Measurements from ENCODE around the gene RDH13. TPM values are rescaled to one million over a fixed set of nuclear protein-coding genes. Genes with fewer than 3 reads are reported as not detected.
A peak's percentile ranks its signal among the peaks of the same experiment; 100 is the strongest.

Gene RDH13
- total RNA-seq, 1 donor from 2014 or later: 12.0 TPM

- H3K27me3 Mint-ChIP-seq: peaks cover 72% of the 10 kb centered on the region
These were observed 18.7 kb upstream of the RDH13 start for GRCh38 chr19:55081770-55082019.

GRCh38 chr19:55080968-55081769, 18.2 kb upstream of the RDH13 start:
- H3K4me1 Mint-ChIP-seq (ENCODE audit: low read depth): peaks cover 4% of the 10 kb centered on the region
- peak overlapping the region; percentile 33 for H3K4me3 Mint-ChIP-seq (ENCODE audit: low read depth)
- H3K36me3 Mint-ChIP-seq (ENCODE audit: insufficient read depth): peaks cover 3% of the 10 kb centered on the region
- H3K27ac Mint-ChIP-seq: no peak overlapping the region
- H3K27me3 Mint-ChIP-seq: peaks cover 75% of the 10 kb centered on the region
- H3K9me3 Mint-ChIP-seq (ENCODE audit: low read depth): no peaks in the 10 kb centered on the region
- DNase-seq (ENCODE audit: low spot score, unreplicated experiment): peak; percentile 59
- TF ChIP-seq, protein P1, sequence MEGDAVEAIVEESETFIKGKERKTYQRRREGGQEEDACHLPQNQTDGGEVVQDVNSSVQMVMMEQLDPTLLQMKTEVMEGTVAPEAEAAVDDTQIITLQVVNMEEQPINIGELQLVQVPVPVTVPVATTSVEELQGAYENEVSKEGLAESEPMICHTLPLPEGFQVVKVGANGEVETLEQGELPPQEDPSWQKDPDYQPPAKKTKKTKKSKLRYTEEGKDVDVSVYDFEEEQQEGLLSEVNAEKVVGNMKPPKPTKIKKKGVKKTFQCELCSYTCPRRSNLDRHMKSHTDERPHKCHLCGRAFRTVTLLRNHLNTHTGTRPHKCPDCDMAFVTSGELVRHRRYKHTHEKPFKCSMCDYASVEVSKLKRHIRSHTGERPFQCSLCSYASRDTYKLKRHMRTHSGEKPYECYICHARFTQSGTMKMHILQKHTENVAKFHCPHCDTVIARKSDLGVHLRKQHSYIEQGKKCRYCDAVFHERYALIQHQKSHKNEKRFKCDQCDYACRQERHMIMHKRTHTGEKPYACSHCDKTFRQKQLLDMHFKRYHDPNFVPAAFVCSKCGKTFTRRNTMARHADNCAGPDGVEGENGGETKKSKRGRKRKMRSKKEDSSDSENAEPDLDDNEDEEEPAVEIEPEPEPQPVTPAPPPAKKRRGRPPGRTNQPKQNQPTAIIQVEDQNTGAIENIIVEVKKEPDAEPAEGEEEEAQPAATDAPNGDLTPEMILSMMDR (IDR thresholded peaks at IDR 0.05; ENCODE audit: unreplicated experiment): no peak

More at GRCh38 chr19:55081770-55082019, 18.7 kb upstream of the RDH13 start:
- Mint-ChIP-seq H3K4me1 (ENCODE audit: low read depth) (peaks cover 4% of the 10 kb centered on the region), H3K4me3 (ENCODE audit: low read depth) (no peak overlapping the region), H3K9me3 (ENCODE audit: low read depth) (no peaks in the 10 kb centered on the region), H3K27ac (no peak overlapping the region), H3K36me3 (ENCODE audit: insufficient read depth) (peaks cover 3% of the 10 kb centered on the region)
- DNase-seq (ENCODE audit: low spot score, unreplicated experiment): no peak
- TF ChIP-seq, protein P1 (IDR thresholded peaks at IDR 0.05; ENCODE audit: unreplicated experiment): no peak

DNA sequence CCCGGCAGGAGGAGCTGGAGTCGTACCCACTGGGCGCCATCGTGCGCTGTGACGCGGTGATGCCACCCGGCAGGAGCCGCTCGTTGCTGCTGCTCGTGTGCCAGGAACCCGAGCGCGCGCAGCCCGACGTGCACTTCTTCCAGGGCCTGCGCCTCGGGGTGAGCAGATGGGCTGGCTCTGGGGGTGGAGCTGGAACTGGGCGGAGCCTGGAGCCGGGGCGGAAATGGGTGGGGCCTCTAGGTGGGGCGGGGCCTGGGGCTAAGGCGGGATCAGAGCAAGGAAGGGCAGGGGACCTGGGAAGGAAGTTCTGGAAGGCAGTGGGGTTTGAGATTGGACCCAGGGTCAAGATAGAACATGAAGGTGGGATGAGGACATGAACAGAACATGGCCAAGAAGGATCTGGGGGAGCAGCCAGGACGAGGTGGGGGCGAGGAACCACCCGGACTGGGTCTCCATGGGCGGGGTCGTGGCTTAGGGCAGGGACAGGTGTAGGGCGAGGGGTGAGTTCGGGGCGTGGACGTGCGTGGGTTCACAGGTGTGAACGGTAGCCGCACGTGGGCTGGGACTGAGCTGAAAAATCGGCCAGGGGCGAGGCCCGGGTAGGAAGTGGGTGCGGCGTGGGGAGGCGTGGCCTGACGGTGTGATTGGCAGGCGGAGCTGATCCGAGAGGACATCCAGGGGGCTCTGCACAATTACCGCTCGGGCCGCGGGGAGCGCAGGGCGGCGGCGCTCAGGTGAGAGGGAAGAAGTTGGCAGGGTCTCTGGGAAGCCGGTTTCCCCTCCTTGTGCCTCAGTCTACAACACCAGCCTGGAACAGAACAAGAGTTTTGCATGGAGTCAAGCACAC, 17.4 kb upstream of the RDH13 start:
- Mint-ChIP-seq H3K27me3 (peaks cover 69% of the 10 kb centered on the region), H3K9me3 (ENCODE audit: low read depth) (no peaks in the 10 kb centered on the region), H3K4me1 (ENCODE audit: low read depth) (peaks cover 8% of the 10 kb centered on the region), H3K4me3 (ENCODE audit: low read depth) (peak overlapping the region; percentile 33), H3K36me3 (ENCODE audit: insufficient read depth) (peaks cover 3% of the 10 kb centered on the region), H3K27ac (no peak overlapping the region)
- TF ChIP-seq, protein P1 (IDR thresholded peaks at IDR 0.05; ENCODE audit: unreplicated experiment): no peak
- DNase-seq (ENCODE audit: low spot score, unreplicated experiment): no peak

GRCh38 chr19:55079400-55080038, 16.6 kb upstream of the RDH13 start:
- no peak for DNase-seq (ENCODE audit: low spot score, unreplicated experiment)
- H3K4me3 Mint-ChIP-seq (ENCODE audit: low read depth): no peak overlapping the region
- TF ChIP-seq, protein P1 (IDR thresholded peaks at IDR 0.05; ENCODE audit: unreplicated experiment): no peak
- H3K9me3 Mint-ChIP-seq (ENCODE audit: low read depth): no peaks in the 10 kb centered on the region
- H3K36me3 Mint-ChIP-seq (ENCODE audit: insufficient read depth): peaks cover 2% of the 10 kb centered on the region
- peaks cover 66% of the 10 kb centered on the region for H3K27me3 Mint-ChIP-seq
- H3K27ac Mint-ChIP-seq: no peak overlapping the region
- H3K4me1 Mint-ChIP-seq (ENCODE audit: low read depth): peaks cover 8% of the 10 kb centered on the region

DNA sequence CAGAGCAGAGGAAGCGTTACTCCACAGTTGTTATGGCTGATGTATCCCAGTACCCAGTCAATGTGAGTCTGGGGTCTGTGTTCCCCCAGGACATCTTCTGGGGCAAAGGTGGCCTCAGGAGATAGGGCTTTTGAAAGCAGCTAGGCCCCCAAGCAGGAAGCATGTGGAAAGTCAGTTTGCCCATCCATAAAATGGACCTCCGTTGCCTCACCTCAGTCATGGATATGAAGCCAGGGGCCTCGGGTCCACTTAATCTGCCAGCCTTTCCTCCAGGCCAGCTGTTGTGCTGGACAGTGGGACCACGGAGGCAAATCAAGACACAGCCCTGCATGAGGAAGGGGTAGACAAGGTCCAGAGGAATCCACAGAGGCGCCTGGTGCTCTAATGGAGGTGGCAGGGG, 16.0 kb upstream of the RDH13 start:
- peaks cover 2% of the 10 kb centered on the region for H3K36me3 Mint-ChIP-seq (ENCODE audit: insufficient read depth)
- H3K27me3 Mint-ChIP-seq: peaks cover 64% of the 10 kb centered on the region
- H3K4me3 Mint-ChIP-seq (ENCODE audit: low read depth): no peak overlapping the region
- no peak for DNase-seq (ENCODE audit: low spot score, unreplicated experiment)
- no peak overlapping the region for H3K27ac Mint-ChIP-seq
- no peaks in the 10 kb centered on the region for H3K9me3 Mint-ChIP-seq (ENCODE audit: low read depth)
- peaks cover 8% of the 10 kb centered on the region for H3K4me1 Mint-ChIP-seq (ENCODE audit: low read depth)
- TF ChIP-seq, protein P1 (IDR thresholded peaks at IDR 0.05; ENCODE audit: unreplicated experiment): no peak
